Fibroblast of lung (primary cell): ENCODE measurements around the gene SEZ6L. TPM values are rescaled to one million over a fixed set of nuclear protein-coding genes. Genes with fewer than 3 reads are reported as not detected.

Experiments used
- DNase-seq, 2 donors: peaks; one replicate each; pipeline versions ENCODE4 v3.0.0 to v3.0.0-alpha.2; 2010; ENCODE audit warnings: low read depth in 2 of 2
- H2AFZ ChIP-seq: 2 replicates; pipeline ENCODE4 v1.5.1; 2012; ENCODE audit warnings: low read length, control low read depth, inconsistent platforms
- H3K27ac ChIP-seq: 2 replicates; pipeline ENCODE4 v1.5.1; 2011; ENCODE audit warnings: low read length, control low read depth; ENCODE audit not compliant: insufficient read depth
- H3K27me3 ChIP-seq: 2 replicates; pipeline ENCODE4 v1.5.1; 2011; ENCODE audit warnings: mild to moderate bottlenecking, low read length; ENCODE audit not compliant: control insufficient read depth, insufficient read depth
- H3K36me3 ChIP-seq: 2 replicates; pipeline ENCODE4 v1.5.1; 2011; ENCODE audit warnings: low read length; ENCODE audit not compliant: control insufficient read depth, insufficient read depth
- H3K4me1 ChIP-seq: 2 replicates; pipeline ENCODE4 v1.5.1; 2011; ENCODE audit warnings: low read length; ENCODE audit not compliant: control insufficient read depth, insufficient read depth; ENCODE audit errors: extremely low read depth
- H3K4me2 ChIP-seq: 2 replicates; pipeline ENCODE4 v1.5.1; 2011; ENCODE audit warnings: low read length, control low read depth; ENCODE audit not compliant: insufficient read depth; ENCODE audit errors: extremely low read depth
- H3K4me3 ChIP-seq, 4 experiments: fragments of 200-600 bp in 1 of 4; sonication (generic) in 1 of 4; replicated peaks in 1 of 4; 2 replicates each; pipeline ENCODE4 v1.5.1; 2011 to 2016; ENCODE audit warnings: low read length in 4 of 4, low read depth in 3 of 4, mild to moderate bottlenecking in 3 of 4, control low read depth in 2 of 4, inconsistent platforms in 1 of 4, mixed read lengths in 1 of 4; ENCODE audit not compliant: insufficient read depth in 1 of 4; ENCODE audit errors: control extremely low read depth in 1 of 4
- H3K79me2 ChIP-seq: 2 replicates; pipeline ENCODE4 v1.5.1; 2012; ENCODE audit warnings: mild to moderate bottlenecking, low read length, inconsistent platforms; ENCODE audit not compliant: control insufficient read depth, insufficient read depth
- H3K9ac ChIP-seq: 2 replicates; pipeline ENCODE4 v1.5.1; 2011; ENCODE audit warnings: mild to moderate bottlenecking, low read length, control low read depth; ENCODE audit not compliant: insufficient read depth
- H3K9me3 ChIP-seq: 2 replicates; pipeline ENCODE4 v1.5.1; 2012; ENCODE audit warnings: low read depth, low read length; ENCODE audit not compliant: control insufficient read depth, insufficient read depth
- H4K20me1 ChIP-seq: 2 replicates; pipeline ENCODE4 v1.5.1; 2011; ENCODE audit warnings: low read length; ENCODE audit not compliant: control insufficient read depth, insufficient read depth; ENCODE audit errors: extremely low read depth
- EZH2 ChIP-seq: IDR thresholded peaks from 2 replicates; pipeline ENCODE4 v1.5.1; 2012; ENCODE audit warnings: low read length, control low read depth, mild to moderate bottlenecking; ENCODE audit errors: missing control alignments
- polyA plus RNA-seq, 2 donors: library from polyadenylated mRNA; depleted of rRNA in 1 of 2; stranded (reverse) in 1 of 2; unstranded in 1 of 2; fragments of >200 nt; gene quantifications; 2 replicates each; pipeline ENCODE4 v1.2.1, GENCODE V29; 2011 to 2012; ENCODE audit warnings: missing spikeins in 1 of 2
- total RNA-seq: library from RNA; depleted of rRNA; stranded (reverse); fragments of >200 nt; gene quantifications from 2 replicates; pipeline ENCODE4 v1.2.1, GENCODE V29; 2014
- TF ChIP-seq, protein P1 (sequence below), 2 donors: IDR thresholded peaks in 1 of 2; conservative IDR thresholded peaks in 1 of 2; 1 replicate in 1 of 2; 2 replicates in 1 of 2; pipeline ENCODE4 v1.5.1; 2011 to 2012; ENCODE audit warnings: low read length in 2 of 2, control low read depth in 1 of 2, inconsistent platforms in 1 of 2, low read depth in 1 of 2, mild to moderate bottlenecking in 1 of 2

SEZ6L gene
- total and polyA plus RNA-seq, 2 donors (not counting 1 experiment from before 2014, with no cell fraction given), result not detected

DNA sequence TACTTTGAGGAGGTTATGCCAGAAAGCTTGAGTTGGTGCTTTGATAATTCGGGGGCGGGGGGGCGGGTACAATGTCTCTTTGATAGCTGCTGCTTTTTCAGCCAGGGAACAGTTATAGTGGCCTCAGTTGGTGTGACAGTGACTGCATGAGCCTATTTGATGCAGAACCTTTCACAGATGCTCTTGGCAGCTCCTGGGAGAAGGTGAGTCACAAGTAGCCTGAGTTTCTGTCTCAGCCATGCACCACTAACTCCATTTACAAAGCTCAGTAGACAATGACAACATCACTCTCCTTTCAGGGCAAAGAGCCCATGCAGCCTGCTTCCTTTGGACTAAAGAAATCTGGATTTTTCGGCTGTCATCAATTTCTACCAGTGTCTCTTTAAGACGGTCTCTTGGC lies 42.1 kb upstream of the SEZ6L start:
- H3K9me3 ChIP-seq, result no peaks in the 10 kb centered on the region
- H3K79me2 ChIP-seq, result no peaks in the 10 kb centered on the region
- no peak overlapping the region for H2AFZ ChIP-seq
- no peaks in the 10 kb centered on the region for H4K20me1 ChIP-seq
- H3K27me3 ChIP-seq, result no peaks in the 10 kb centered on the region
- H3K4me3 ChIP-seq, result no peak overlapping the region
- no peak overlapping the region for H3K9ac ChIP-seq
- no peak overlapping the region for H3K4me2 ChIP-seq
- H3K27ac ChIP-seq, result no peak overlapping the region
- no peaks in the 10 kb centered on the region for H3K36me3 ChIP-seq
- H3K4me1 ChIP-seq, result no peaks in the 10 kb centered on the region
- no peak for TF ChIP-seq EZH2
- TF ChIP-seq, protein P1, sequence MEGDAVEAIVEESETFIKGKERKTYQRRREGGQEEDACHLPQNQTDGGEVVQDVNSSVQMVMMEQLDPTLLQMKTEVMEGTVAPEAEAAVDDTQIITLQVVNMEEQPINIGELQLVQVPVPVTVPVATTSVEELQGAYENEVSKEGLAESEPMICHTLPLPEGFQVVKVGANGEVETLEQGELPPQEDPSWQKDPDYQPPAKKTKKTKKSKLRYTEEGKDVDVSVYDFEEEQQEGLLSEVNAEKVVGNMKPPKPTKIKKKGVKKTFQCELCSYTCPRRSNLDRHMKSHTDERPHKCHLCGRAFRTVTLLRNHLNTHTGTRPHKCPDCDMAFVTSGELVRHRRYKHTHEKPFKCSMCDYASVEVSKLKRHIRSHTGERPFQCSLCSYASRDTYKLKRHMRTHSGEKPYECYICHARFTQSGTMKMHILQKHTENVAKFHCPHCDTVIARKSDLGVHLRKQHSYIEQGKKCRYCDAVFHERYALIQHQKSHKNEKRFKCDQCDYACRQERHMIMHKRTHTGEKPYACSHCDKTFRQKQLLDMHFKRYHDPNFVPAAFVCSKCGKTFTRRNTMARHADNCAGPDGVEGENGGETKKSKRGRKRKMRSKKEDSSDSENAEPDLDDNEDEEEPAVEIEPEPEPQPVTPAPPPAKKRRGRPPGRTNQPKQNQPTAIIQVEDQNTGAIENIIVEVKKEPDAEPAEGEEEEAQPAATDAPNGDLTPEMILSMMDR (conservative IDR thresholded peaks at IDR 0.05 in 1 of 2, IDR thresholded peaks at IDR 0.05 in 1 of 2; ENCODE audit: low read depth in 1 of 2, low read length in 2 of 2), result no peak
- no peak for DNase-seq

GRCh38 chr22:26127556-26127955 lies 41.7 kb upstream of the SEZ6L start:
- H3K27me3 ChIP-seq, result no peaks in the 10 kb centered on the region
- no peaks in the 10 kb centered on the region for H3K4me1 ChIP-seq
- no peaks in the 10 kb centered on the region for H3K36me3 ChIP-seq
- H3K9ac ChIP-seq, result no peak overlapping the region
- H2AFZ ChIP-seq, result no peak overlapping the region
- no peak for DNase-seq
- H3K4me2 ChIP-seq, result no peak overlapping the region
- H3K27ac ChIP-seq, result no peak overlapping the region
- no peak for TF ChIP-seq EZH2
- TF ChIP-seq, protein P1 (conservative IDR thresholded peaks at IDR 0.05 in 1 of 2, IDR thresholded peaks at IDR 0.05 in 1 of 2; ENCODE audit: low read depth in 1 of 2, low read length in 2 of 2), result no peak
- H3K79me2 ChIP-seq, result no peaks in the 10 kb centered on the region
- H3K4me3 ChIP-seq, result no peak overlapping the region
- H4K20me1 ChIP-seq, result no peaks in the 10 kb centered on the region
- H3K9me3 ChIP-seq, result no peaks in the 10 kb centered on the region

- TF ChIP-seq, protein P1 (conservative IDR thresholded peaks at IDR 0.05 in 1 of 2, IDR thresholded peaks at IDR 0.05 in 1 of 2; ENCODE audit: low read depth in 1 of 2, low read length in 2 of 2), result no peak
- TF ChIP-seq EZH2, result no peak
- no peak overlapping the region for H3K27ac ChIP-seq
- no peak overlapping the region for H3K4me3 ChIP-seq
- no peak for DNase-seq
- H4K20me1 ChIP-seq, result no peaks in the 10 kb centered on the region
- H3K4me1 ChIP-seq, result no peaks in the 10 kb centered on the region
- H3K79me2 ChIP-seq, result no peaks in the 10 kb centered on the region
- H3K4me2 ChIP-seq, result no peak overlapping the region
- H3K36me3 ChIP-seq, result no peaks in the 10 kb centered on the region
- H2AFZ ChIP-seq, result no peak overlapping the region
- no peak overlapping the region for H3K9ac ChIP-seq
- H3K27me3 ChIP-seq, result no peaks in the 10 kb centered on the region
- no peaks in the 10 kb centered on the region for H3K9me3 ChIP-seq
Measured at GRCh38 chr22:26131589-26132154, 37.6 kb upstream of the SEZ6L start.
